Cardiac ventricle fibroblast (primary cell): ENCODE results near the gene GRIK3. TPM values are rescaled to one million over a fixed set of nuclear protein-coding genes. Genes with fewer than 3 reads are reported as not detected.

Experiments
- total RNA-seq: library from RNA; depleted of rRNA; stranded (reverse); fragments of >200 nt; gene quantifications from 2 replicates; pipeline ENCODE4 v1.2.3, GENCODE V29; 2015

Gene GRIK3
- not detected in 2 replicates for total RNA-seq

GRCh38 chr1:37034121-37035013, at the start of gene GRIK3:
GRIK3 (minus strand) TSS chr1:37034515; CDS start chr1:37034108, 407 bp downstream.

